ENCODE measurements around the gene PAPOLA.

Gene PAPOLA

GRCh38 chr14:96568621-96569020 is 66.4 kb downstream of the PAPOLA start:
- no peak for DNase-seq

- no peak for DNase-seq
Measured at GRCh38 chr14:96571311-96571710, 69.1 kb downstream of the PAPOLA start.

DNA sequence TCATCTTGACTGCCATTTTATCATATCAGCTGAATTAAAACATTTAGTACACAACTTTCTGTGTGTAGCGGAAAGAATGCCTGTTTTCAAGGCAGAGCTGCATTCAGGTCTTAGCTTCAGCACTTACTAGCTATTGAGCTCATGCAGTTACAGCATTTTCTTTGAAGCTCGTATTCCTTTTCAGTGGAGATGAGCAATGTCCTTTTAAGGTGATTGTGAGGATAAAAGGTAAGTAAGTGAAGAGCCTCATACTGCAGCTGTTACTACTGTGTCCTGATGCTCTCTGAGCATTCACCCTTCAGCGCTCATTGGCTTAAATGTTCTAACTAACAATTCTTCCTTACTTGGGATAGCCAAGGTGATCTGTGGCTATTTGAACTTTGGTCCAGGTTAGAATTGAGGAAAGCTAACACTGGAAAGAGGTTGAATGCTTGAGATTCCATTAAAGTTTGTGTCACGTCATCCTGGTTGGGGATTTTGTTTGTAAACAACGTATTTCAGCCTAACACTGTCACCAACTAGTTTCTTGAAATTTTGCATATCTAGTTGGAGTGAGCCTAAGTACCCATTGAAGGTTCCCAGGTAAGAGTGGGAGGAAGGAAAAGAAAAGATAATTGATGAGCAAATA is 71.4 kb downstream of the PAPOLA start:
- no peak for DNase-seq

GRCh38 chr14:96574171-96574632 is 72.0 kb downstream of the PAPOLA start:
- no peak for DNase-seq

DNA sequence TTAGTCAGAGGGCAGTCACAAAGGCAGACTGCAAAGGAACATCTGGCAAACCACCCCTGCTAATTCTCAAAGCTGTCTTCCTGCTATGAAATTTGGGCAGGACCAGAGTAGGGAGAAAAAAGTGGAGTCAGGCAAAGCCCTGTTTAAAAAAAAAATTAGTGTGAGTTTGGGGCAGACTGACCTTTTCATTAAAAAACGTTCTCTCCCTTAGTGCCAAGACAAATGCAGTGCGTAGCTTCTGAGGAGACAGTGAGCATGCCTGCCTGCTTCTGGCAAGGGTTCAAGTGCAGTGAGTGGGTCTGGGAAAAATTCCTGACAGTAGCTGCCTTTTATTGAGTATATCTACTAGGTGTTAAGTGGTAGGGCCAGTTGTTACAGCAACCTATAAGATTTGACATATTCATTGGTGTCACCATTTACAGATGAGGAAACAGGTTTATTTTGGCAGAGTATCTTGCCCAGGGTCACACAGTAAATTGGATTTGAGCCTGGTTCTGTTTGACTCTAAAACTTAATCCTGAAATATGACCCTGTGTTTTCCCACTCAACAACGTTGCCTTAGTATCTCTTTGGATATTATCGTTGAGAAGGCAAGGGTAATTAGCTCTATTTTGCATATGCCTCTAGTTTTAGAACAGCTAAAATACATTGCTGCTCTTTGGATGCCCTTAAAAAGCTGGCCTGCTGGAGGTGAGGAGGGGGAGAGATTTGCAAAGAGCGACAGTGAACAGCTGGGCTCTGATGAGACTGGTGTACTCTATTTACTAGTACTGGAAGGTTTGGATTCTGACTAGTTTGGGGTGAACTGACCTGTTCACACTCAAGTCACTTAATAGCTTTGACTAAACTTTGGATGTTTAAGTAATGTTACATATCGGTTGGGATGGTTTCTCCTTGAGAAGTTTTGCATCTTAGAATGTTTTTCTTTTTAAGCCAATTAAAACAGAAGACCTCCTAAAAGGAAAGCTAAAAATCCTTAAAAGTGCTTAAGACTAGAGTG is 72.8 kb downstream of the PAPOLA start:
- no peak for DNase-seq

DNA sequence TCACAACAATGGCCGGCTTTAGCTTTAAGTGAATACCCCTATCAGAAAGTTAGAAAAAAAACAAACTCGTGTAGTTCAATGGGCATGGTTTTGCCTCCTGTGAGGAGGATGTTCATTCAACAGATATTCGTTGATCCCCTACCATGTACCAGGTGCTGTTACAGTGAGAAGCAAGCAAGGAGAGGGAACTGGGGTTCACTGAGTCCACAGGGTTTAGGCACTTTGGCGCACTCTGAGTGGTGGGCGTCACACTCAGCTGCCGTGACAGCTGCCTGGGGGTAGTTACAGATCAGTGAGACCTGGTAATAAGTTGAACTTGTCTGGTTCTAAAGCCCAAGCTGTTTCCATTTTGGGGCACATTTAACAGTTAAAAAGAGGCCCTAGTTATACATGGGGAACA is 74.2 kb downstream of the PAPOLA start:
- DNase-seq = no peak

DNA sequence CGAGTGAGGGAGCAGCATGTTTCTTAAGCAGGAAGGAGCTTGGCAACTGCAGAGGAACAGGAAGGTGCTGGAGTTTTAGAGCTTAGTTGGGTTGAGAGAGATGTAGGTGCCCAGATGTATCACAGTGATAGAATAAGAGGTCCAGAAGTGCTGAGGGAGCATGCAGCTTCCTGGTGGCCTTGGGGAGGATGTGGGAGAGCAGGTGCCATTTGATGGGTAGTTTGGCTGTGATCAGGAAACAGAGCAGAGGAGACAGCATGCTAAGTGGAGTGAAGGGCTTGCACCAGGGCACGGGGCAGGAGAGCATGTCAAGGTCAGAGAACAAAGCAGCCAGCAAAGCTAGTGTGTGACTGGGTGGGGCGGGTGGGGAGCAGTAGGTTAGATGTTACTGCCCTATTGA is 74.8 kb downstream of the PAPOLA start:
- DNase-seq = no peak

GRCh38 chr14:96578619-96579018 is 76.4 kb downstream of the PAPOLA start:
- DNase-seq = no peak

- DNase-seq = no peak
Measured at GRCh38 chr14:96579358-96579757, 77.2 kb downstream of the PAPOLA start.

GRCh38 chr14:96579855-96580254 is 77.7 kb downstream of the PAPOLA start:
- DNase-seq = no peak

DNA sequence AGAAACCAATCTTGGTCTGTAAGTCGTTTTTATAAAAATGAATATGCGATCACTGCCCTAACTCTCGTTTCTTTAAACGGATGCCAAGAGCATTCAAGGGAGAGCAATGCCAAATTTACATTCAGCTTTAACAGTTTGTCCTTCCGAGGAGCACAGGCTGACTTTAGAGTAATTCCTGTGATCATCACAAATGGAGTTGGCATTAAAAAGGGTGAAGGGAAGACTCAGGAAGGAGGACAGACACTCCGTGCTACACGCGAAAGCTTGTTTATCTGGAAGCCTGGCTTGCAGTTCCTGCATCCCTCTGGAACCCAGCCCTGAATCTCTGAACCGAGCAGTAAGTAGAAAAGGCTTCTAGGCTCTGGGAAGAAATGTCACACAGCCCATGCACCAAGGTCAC is 78.4 kb downstream of the PAPOLA start:
- DNase-seq = no peak

DNA sequence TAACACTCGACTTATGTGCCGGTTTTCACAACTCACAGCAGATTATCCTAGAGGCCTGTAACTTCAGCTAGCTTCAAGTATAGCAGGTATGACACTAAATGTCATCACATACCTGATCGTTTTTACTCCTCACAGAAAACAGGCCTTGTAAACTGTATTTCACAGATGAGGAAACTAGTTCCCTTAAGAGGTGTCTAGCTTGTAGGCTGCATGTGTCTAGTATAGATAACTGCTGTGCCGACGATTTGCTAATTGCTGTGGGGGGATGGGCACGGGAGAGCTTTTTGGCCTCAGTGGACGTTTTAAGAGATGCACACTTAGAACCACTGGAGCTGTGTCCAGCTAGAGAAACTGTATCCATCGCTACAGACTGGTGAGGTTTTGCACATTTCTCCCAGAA is 78.8 kb downstream of the PAPOLA start:
- no peak for DNase-seq

- no peak for DNase-seq
Measured at GRCh38 chr14:96581902-96582301, 79.7 kb downstream of the PAPOLA start.

DNA sequence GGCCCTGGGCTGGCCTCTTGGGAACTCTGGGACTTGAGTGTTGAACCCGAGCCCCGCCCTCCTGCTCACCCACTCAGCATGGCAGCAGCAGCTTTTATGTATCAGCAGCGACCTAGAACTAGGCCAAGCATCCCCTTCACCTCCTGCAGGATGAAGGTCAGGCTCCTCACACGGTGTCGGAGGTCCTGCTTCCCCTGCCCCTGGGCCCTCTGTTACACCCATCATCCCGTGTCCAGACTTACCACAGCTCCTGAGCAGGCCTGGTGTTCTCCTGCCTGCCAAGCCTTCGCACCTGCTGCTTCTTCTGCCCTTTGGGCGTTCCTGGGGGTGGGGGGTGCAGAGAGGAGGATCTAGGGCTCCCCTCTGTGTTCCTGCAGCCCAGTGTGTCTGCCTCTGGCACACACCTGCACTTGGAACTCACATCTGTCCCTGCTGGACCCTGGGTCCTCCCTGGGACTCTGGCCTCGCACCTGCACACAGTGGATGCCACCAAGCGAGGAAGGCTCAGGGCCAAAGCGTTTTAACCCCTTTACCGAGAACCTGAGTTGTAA is 80.3 kb downstream of the PAPOLA start:
- DNase-seq = no peak

GRCh38 chr14:96582995-96583394 is 80.8 kb downstream of the PAPOLA start:
- DNase-seq = no peak

DNA sequence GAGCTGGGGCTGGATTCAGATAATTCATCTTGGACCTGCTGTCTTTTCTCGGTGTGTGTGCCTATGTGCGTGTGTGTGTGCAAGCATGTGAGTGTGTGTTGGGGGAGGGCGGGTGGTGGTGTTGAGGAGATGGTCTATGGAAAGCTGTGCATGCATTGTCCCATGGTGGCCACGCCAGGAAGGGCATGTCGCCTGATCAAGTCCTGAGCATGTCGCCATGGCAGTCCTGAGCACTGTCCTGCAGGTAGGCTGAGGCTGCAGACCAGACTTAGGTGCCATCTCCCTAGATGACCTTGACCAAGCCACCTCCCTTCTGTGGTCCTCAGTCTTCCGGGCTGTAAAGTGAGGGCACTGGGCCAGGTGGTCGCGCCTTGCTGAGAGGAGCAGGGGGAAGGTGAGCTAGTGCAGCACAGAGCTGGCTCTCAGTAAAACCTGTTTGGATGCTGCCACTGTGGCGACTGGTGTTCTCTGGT is 81.4 kb downstream of the PAPOLA start:
- DNase-seq = no peak

GRCh38 chr14:96584199-96584906 is 82.2 kb downstream of the PAPOLA start:
- no peak for DNase-seq

GRCh38 chr14:96584907-96585671 is 82.9 kb downstream of the PAPOLA start:
- no peak for DNase-seq

DNA sequence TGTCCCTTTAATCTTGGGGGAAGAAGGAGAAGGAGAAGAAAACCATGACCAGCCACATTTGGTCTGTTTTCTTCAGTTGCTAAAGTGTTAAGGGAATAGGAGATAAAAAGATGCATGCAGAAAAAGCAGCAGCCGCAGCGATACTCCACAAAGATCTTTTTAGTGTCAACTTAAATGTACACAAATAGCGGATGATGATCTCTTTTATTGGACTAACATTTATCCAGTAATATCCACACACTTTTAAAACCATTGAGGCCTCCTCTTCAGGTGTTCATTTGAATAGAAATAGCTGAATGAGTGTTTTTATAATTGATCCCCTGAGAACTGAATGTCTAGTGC is 83.5 kb downstream of the PAPOLA start:
- DNase-seq = no peak

DNA sequence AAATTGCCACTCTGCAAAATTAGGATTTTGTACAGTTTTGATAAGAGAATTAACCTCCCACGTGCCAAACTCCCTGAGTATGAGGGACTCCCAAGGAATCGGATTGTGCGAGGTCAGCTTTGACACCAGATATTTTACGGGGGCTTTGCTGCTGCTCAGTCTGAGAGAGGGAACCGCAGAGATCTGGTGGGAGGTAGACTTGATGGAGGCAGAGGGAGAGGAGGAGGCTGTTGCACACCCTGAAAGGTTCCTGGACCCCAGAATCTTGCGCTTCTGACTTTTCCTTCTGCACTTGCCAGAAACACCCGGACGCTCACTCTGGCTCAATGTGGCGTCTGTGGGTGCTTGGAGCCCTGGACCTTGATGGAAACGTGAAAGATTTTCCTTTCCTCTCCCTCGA is 83.9 kb downstream of the PAPOLA start:
- no peak for DNase-seq

GRCh38 chr14:96586921-96587822 is 85.0 kb downstream of the PAPOLA start:
- DNase-seq = no peak
